Measurements from ENCODE around the gene SHANK2.

The SHANK2 gene

GRCh38 chr11:71202598-71202944, 49.8 kb downstream of the SHANK2 start:
- DNase-seq: no peak
